Endodermal cell (in vitro differentiated cells): ENCODE results near the gene RPH3AL. TPM values are rescaled to one million over a fixed set of nuclear protein-coding genes. Genes with fewer than 3 reads are reported as not detected.

ENCODE experiments used
- DNase-seq: peaks from one replicate; pipeline ENCODE4 v3.0.0-alpha.2; 2017
- H3K27ac ChIP-seq: 2 replicates; pipeline ENCODE4 v1.5.1; 2013; ENCODE audit warnings: mild to moderate bottlenecking, low read depth, low read length, moderate library complexity
- H3K27me3 ChIP-seq: 2 replicates; pipeline ENCODE4 v1.6.1; 2013; ENCODE audit warnings: mild to moderate bottlenecking, low read length, moderate library complexity; ENCODE audit not compliant: insufficient read depth, control insufficient read depth, poor library complexity, severe bottlenecking
- H3K36me3 ChIP-seq: 2 replicates; pipeline ENCODE4 v1.7.0; 2013; ENCODE audit warnings: mild to moderate bottlenecking, low read length, moderate library complexity; ENCODE audit not compliant: control insufficient read depth, insufficient read depth
- H3K4me1 ChIP-seq: one replicate; pipeline ENCODE4 v1.7.0; 2013; ENCODE audit warnings: low read length; ENCODE audit not compliant: control insufficient read depth, insufficient read depth
- H3K4me3 ChIP-seq: 2 replicates; pipeline ENCODE4 v1.5.1; 2013; ENCODE audit warnings: mild to moderate bottlenecking, low read length, moderate library complexity
- H3K9ac ChIP-seq: 2 replicates; pipeline ENCODE4 v1.6.1; 2013; ENCODE audit warnings: mild to moderate bottlenecking, low read length, moderate library complexity; ENCODE audit not compliant: poor library complexity, severe bottlenecking; ENCODE audit errors: extremely low read depth
- H3K9me3 ChIP-seq: 2 replicates; pipeline ENCODE4 v1.6.1; 2013; ENCODE audit warnings: mild to moderate bottlenecking, low read length, moderate library complexity; ENCODE audit not compliant: control insufficient read depth
- H3K27ac Mint-ChIP-seq: 2 replicates; pipeline ENCODE4 v1.8.0; 2020; ENCODE audit warnings: mixed read lengths
- H3K27me3 Mint-ChIP-seq: 2 replicates; pipeline ENCODE4 v1.8.0; 2021; ENCODE audit warnings: mild to moderate bottlenecking, mixed read lengths; ENCODE audit not compliant: insufficient read depth
- H3K36me3 Mint-ChIP-seq: 2 replicates; pipeline ENCODE4 v1.8.0; 2020; ENCODE audit warnings: low read depth, mixed read lengths
- H3K4me1 Mint-ChIP-seq: 2 replicates; pipeline ENCODE4 v1.8.0; 2020; ENCODE audit warnings: mixed read lengths
- H3K4me3 Mint-ChIP-seq: 2 replicates; pipeline ENCODE4 v1.8.0; 2020; ENCODE audit warnings: mild to moderate bottlenecking, moderate library complexity, mixed read lengths
- H3K9me3 Mint-ChIP-seq: 2 replicates; pipeline ENCODE4 v1.8.0; 2020; ENCODE audit warnings: mild to moderate bottlenecking, mixed read lengths
- WGBS, 2 experiments: methylation state at CpG; one replicate each; pipeline versions ENCODE4 v1.1.5 to v1.1.7; 2013; ENCODE audit warnings: missing lambda C conversion rate in 2 of 2, mixed read lengths in 1 of 2; ENCODE audit not compliant: insufficient coverage in 1 of 2, insufficient read length in 1 of 2; 5-methylcytosine and 5-hydroxymethylcytosine counted together
- total RNA-seq, 2 donors: library from RNA; stranded (reverse); fragmentation: NEBNext Ultra II Directional in 1 of 2; extraction: Animal tissue kit (Norgen Biotek cat#: 25700) in 1 of 2; gene quantifications; 2 replicates in 1 of 2; 3 replicates in 1 of 2; pipeline ENCODE4 v1.2.1, GENCODE V29; 2021
- TF ChIP-seq, protein P1 (sequence below): fragments of 200-600 bp; sonication (generic); conservative IDR thresholded peaks from 2 replicates; pipeline ENCODE4 v1.5.0; 2021; ENCODE audit warnings: antibody characterized with exemption, mild to moderate bottlenecking

RPH3AL gene
- total RNA-seq, 2 donors from 2014 or later, result 14.7 to 16.9 TPM

DNA sequence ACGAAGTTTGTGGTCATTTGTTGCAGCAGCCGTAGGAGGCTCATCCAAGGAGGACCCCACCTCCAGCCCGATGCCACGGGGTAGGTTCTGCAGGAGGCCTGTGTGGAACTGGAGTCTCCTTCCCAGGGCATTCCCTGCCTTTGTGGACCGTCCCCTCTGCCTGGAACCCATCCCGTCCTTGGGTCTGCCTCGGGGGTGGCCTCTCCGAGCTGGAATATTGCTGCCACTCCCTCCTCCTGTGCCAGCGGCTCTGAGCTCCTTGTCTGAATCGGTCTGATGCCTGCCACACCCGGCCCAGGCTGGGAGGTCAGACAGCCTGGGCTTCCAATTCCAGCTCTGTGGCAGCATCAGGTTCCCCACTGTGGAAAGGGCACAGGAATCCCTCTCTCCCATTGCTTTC, 189.9 kb downstream of the RPH3AL start:
- Mint-ChIP-seq H3K36me3 (no peaks in the 10 kb centered on the region), H3K27me3 (peaks cover 2% of the 10 kb centered on the region), H3K27ac (no peak overlapping the region), H3K4me1 (no peaks in the 10 kb centered on the region), H3K9me3 (no peaks in the 10 kb centered on the region), H3K4me3 (no peak overlapping the region)
- TF ChIP-seq, protein P1, sequence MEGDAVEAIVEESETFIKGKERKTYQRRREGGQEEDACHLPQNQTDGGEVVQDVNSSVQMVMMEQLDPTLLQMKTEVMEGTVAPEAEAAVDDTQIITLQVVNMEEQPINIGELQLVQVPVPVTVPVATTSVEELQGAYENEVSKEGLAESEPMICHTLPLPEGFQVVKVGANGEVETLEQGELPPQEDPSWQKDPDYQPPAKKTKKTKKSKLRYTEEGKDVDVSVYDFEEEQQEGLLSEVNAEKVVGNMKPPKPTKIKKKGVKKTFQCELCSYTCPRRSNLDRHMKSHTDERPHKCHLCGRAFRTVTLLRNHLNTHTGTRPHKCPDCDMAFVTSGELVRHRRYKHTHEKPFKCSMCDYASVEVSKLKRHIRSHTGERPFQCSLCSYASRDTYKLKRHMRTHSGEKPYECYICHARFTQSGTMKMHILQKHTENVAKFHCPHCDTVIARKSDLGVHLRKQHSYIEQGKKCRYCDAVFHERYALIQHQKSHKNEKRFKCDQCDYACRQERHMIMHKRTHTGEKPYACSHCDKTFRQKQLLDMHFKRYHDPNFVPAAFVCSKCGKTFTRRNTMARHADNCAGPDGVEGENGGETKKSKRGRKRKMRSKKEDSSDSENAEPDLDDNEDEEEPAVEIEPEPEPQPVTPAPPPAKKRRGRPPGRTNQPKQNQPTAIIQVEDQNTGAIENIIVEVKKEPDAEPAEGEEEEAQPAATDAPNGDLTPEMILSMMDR, result no peak
- 89 to 95% methylated on average over 10 to 11 of the region's 11 CpGs for WGBS, 2 experiments
- Histone ChIP-seq H3K27me3 (no peaks in the 10 kb centered on the region), H3K27ac (no peak overlapping the region), H3K4me1 (no peaks in the 10 kb centered on the region), H3K9me3 (no peaks in the 10 kb centered on the region), H3K36me3 (no peaks in the 10 kb centered on the region), H3K9ac (no peak overlapping the region), H3K4me3 (no peak overlapping the region)
- no peak for DNase-seq

Other genes starting within 250 kb of the RPH3AL start
- not detected for gene SCGB1C2, start 215.2 kb downstream of the RPH3AL start, total RNA-seq
- 1 to 10 TPM; 1.4 to 2.6 TPM for gene DOC2B, start 171.2 kb downstream of the RPH3AL start, total RNA-seq
- 10 to 100 TPM in 1 of 2 donors, 1 to 10 TPM in 1; 8.3 to 11.0 TPM for gene RFLNB, start 93.1 kb upstream of the RPH3AL start, total RNA-seq